Esophagus muscularis mucosa (tissue), 4 donors: ENCODE measurements around the gene HSBP1L1. TPM values are rescaled to one million over a fixed set of nuclear protein-coding genes. Genes with fewer than 3 reads are reported as not detected.

Experiments used
- DNase-seq: peaks from one replicate; pipeline ENCODE4 v3.0.0-alpha.2; 2017; ENCODE audit errors: extremely low spot score
- H3K27ac ChIP-seq, 4 donors: fragments of 200-600 bp; sonication (generic); replicated peaks in 1 of 4; 1 replicate in 3 of 4; 2 replicates in 1 of 4; pipeline ENCODE4 v1.5.1; 2016 to 2019; ENCODE audit warnings: mild to moderate bottlenecking in 1 of 4
- H3K27me3 ChIP-seq, 4 donors: fragments of 200-600 bp; sonication (generic); one replicate each; pipeline versions ENCODE4 v1.5.1 to v1.6.0; 2016 to 2019
- H3K36me3 ChIP-seq, 4 donors: fragments of 200-600 bp; sonication (generic); one replicate each; pipeline ENCODE4 v1.5.1; 2016 to 2019
- H3K4me1 ChIP-seq, 4 donors: fragments of 200-600 bp; sonication (generic); one replicate each; pipeline ENCODE4 v1.5.1; 2016 to 2019
- H3K4me3 ChIP-seq, 4 donors: fragments of 200-600 bp; sonication (generic); 1 replicate in 2 of 4; 2 replicates in 2 of 4; pipeline ENCODE4 v1.5.1; 2016 to 2019; ENCODE audit warnings: mild to moderate bottlenecking in 4 of 4, moderate library complexity in 1 of 4
- H3K9me3 ChIP-seq, 4 donors: fragments of 200-600 bp; sonication (generic); 1 replicate in 3 of 4; 2 replicates in 1 of 4; pipeline ENCODE4 v1.5.1; 2016 to 2019
- EP300 ChIP-seq: sonication (generic); formaldehyde crosslinking; IDR thresholded peaks from one replicate; pipeline ENCODE4 v1.6.1; 2017; ENCODE audit warnings: antibody characterized with exemption
- POLR2A ChIP-seq: fragments of 450-650 bp; IDR thresholded peaks from one replicate; pipeline ENCODE4 v1.6.1; 2017; ENCODE audit warnings: antibody characterized with exemption, moderate library complexity, mild to moderate bottlenecking, low read depth
- POLR2AphosphoS5 ChIP-seq, 2 donors: sonication (generic); formaldehyde crosslinking; IDR thresholded peaks; one replicate each; pipeline ENCODE4 v1.6.1; 2017; ENCODE audit warnings: antibody characterized with exemption in 2 of 2
- WGBS: methylation state at CpG from one replicate; pipeline ENCODE4 v1.1.5; 2018; 5-methylcytosine and 5-hydroxymethylcytosine counted together
- intact Hi-C: fragments of 100-400 bp; cut with DNase I; formaldehyde crosslinking; loops from one replicate; pipeline ENCODE4 v1.15.1; 2023
- total RNA-seq, 4 donors: library from RNA; depleted of rRNA; stranded (reverse); fragments of >200 nt; gene quantifications; one replicate each; pipeline versions ENCODE4 v1.1.0 to v1.2.1, GENCODE V29; 2016
- TF ChIP-seq, protein P1 (sequence below), 3 experiments: fragments of 200-600 bp in 2 of 3; fragments of 450-650 bp in 1 of 3; sonication (generic) in 2 of 3; IDR thresholded peaks; one replicate each; pipeline ENCODE4 v1.5.1; 2017 to 2019; ENCODE audit warnings: antibody characterized with exemption in 3 of 3, mild to moderate bottlenecking in 2 of 3, moderate library complexity in 1 of 3

The HSBP1L1 gene
- 1 to 10 TPM; 4.6 to 7.2 (median 6.6) TPM for total RNA-seq

DNA sequence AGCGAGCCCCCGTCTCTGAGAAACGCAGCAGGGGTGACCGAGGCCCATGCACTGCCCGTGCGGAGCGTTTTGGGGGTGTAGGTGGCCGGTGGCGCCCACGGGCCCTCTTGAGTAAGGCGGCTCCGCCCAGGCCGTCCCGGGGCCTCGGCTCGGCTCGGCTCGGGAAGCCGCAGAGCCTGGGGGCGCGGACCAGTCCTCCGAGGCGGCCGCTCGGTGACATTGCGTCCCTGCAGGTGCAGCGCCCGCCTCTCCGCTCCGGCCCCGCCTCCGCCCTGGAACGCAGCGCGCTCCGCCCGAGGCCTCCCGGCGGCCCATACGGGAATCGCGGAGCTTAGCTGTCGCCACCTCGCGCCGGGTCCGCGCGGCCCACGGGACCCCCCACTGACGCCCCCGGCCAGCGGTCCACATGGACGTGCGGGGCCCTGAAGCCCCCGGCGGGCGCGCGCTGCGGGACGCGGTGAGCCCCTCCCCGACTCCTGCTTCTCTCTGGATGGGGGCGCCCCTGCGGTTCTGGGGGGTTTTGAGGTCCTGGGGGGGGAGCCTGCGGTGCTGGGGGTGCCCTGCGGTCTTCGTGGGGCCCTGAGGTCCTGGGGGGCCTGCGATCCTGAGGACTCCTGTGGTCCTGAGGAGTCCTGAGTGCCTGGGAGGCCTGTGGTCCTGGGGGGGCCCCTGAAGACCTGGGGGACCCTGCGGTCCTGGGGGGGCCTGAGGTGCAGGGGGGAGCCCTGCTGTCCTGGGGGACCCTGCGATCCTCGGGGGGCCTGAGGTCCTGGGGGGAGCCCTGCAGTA is at the start of gene HSBP1L1:
TSS of gene HSBP1L1 (plus strand) at position 314 of the 789 bp plus-strand sequence. CDS start at position 407, 93 bp downstream.
- intact Hi-C loops, result no loop called here
- DNase-seq, result no peak

DNA sequence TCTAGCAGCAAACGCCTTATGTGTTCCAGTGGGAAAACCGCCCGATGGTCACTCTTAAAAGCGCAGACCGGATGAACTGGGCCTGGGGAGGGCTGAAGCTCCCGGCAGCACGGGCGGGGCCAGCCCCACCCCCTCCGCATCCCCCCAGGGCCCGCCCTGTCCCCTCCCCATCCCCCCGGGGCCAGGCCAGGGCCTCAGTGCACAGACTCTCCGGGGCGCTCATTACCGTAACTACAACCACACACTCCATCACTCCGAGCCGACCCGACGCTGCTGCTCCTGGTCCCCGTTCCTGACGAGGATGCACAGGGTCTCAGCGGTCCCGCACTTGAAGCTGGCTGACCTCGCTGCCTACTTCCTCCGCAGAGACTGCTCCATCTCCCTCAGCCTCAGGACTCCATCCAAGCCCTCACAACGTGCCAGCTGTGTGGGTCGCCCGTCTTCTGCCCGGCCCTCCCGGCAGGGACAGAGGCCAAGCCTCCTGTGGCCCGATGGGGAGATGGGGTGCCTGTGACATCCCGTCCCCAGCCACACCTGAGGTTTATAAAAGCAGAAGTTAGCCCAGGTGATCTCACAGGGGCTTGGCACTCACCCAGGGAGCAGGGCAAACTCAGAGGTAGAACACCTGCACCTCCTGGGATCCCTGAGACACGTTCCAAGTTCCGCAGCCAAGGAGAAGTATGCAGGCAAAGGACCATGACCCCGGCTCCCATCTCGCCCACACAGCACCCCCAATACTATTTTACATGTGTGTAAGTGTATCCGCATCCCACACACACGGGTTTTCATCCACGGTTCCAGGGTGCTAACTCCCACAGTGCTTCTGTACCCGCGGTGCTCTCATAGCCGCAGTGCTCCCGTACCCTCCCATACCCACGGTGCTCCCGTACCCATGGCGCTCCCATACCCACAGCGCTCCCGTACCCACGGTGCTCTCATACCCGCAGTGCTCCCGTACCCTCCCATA is 49.0 kb upstream of the HSBP1L1 start:
- Histone ChIP-seq H3K27ac (no peak overlapping the region), H3K27me3 (no peaks in the 10 kb centered on the region), H3K4me1 (no peaks in the 10 kb centered on the region), H3K4me3 (no peak overlapping the region), H3K9me3 (no peaks in the 10 kb centered on the region), H3K36me3 (peaks cover 17 to 79% (median 70%) of the 10 kb centered on the region in 4 donors)
- WGBS, result 92% methylated on average over 49 of the region's 50 CpGs
- intact Hi-C loops, result no loop called here
- TF ChIP-seq EP300, result no peak
- no peak for TF ChIP-seq POLR2A
- TF ChIP-seq POLR2AphosphoS5 (IDR thresholded peaks at IDR 0.05), result no peak
- TF ChIP-seq, protein P1, sequence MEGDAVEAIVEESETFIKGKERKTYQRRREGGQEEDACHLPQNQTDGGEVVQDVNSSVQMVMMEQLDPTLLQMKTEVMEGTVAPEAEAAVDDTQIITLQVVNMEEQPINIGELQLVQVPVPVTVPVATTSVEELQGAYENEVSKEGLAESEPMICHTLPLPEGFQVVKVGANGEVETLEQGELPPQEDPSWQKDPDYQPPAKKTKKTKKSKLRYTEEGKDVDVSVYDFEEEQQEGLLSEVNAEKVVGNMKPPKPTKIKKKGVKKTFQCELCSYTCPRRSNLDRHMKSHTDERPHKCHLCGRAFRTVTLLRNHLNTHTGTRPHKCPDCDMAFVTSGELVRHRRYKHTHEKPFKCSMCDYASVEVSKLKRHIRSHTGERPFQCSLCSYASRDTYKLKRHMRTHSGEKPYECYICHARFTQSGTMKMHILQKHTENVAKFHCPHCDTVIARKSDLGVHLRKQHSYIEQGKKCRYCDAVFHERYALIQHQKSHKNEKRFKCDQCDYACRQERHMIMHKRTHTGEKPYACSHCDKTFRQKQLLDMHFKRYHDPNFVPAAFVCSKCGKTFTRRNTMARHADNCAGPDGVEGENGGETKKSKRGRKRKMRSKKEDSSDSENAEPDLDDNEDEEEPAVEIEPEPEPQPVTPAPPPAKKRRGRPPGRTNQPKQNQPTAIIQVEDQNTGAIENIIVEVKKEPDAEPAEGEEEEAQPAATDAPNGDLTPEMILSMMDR (IDR thresholded peaks at IDR 0.05), result no peak
- peak; percentile 81 for DNase-seq

More for the DNA sequence above, at the start of gene HSBP1L1:
- Histone ChIP-seq H3K4me3 (peak within 1 kb of the TSS; percentile 66 to 85 (median 69)), H3K9me3 (no peaks in the 10 kb centered on the region), H3K36me3 (peaks cover 0 to 12% (median 5%) of the 10 kb centered on the region in 4 donors), H3K27me3 (peaks cover 0 to 14% (median 2%) of the 10 kb centered on the region in 4 donors), H3K4me1 (peaks cover 11 to 20% (median 19%) of the 10 kb centered on the region in 4 donors), H3K27ac (peak within 1 kb of the TSS; percentile 69 to 81 (median 72))
- 5% methylated on average over 19 of the region's 73 CpGs for WGBS
- TF ChIP-seq, protein P1 (IDR thresholded peaks at IDR 0.05), result peak; percentile 22 to 50 (median 29)
- TF ChIP-seq EP300 (no peak), POLR2AphosphoS5 (IDR thresholded peaks at IDR 0.05) (peak in 1 of 2 donors; percentile 6)

DNA sequence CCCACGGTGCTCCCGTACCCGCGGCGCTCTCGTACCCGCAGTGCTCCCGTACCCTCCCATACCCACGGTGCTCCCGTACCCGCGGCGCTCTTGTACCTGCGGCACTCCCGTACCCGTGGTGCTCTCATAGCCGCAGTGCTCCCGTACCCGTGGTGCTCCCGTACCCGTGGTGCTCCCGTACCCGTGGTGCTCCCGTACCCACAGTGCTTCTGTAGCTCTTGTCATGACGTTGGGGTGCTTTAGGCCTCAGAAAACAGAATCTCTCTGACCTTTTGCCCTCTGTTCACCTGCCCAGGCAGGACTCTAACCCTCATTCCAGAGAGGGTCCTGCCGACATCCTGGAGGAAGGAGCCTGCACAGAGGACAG is 48.3 kb upstream of the HSBP1L1 start:
- Histone ChIP-seq H3K4me1 (no peaks in the 10 kb centered on the region), H3K4me3 (no peak overlapping the region), H3K27ac (no peak overlapping the region), H3K27me3 (no peaks in the 10 kb centered on the region), H3K9me3 (no peaks in the 10 kb centered on the region), H3K36me3 (peaks cover 17 to 79% (median 67%) of the 10 kb centered on the region in 4 donors)
- intact Hi-C loops, result no loop called here
- 65% methylated on average over 25 of the region's 26 CpGs for WGBS
- no peak for DNase-seq
- TF ChIP-seq, protein P1 (IDR thresholded peaks at IDR 0.05), result no peak
- TF ChIP-seq POLR2AphosphoS5 (IDR thresholded peaks at IDR 0.05) (no peak), EP300 (no peak)

DNA sequence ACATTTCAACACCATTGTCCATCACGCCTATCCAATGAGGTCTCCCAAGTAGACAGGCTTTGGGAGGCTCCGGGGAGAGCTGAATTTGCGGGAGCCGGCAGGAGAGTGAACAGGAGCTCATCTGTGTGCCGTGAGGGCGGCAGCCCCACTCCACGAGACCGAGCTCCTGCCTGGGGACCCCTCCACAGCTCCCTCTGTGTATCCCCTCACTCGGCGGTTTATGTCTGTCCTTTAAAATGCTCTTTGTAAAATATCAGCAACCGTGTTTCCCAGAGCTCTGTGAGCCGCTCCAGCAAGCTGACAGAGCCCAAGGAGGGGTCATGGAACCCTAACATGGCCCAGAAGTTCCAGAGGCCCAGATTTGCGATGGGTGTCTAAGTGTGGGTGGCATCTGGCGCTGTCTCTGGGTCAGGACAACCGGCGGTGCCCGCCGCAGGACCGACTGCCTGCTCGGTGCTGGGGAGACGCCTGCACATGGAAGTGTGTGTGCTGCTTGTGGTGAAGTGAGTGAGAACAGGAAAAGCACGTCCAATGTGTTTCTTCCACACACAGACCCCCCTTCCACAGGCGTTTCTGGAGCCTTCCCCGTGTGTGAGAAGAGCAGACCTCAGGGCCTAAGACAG is 47.8 kb upstream of the HSBP1L1 start:
- Histone ChIP-seq H3K4me3 (no peak overlapping the region), H3K4me1 (no peaks in the 10 kb centered on the region), H3K27me3 (no peaks in the 10 kb centered on the region), H3K27ac (no peak overlapping the region), H3K36me3 (peaks cover 17 to 73% (median 66%) of the 10 kb centered on the region in 4 donors), H3K9me3 (no peaks in the 10 kb centered on the region)
- TF ChIP-seq POLR2A, result no peak
- no peak for TF ChIP-seq POLR2AphosphoS5 (IDR thresholded peaks at IDR 0.05)
- no peak for TF ChIP-seq EP300
- TF ChIP-seq, protein P1 (IDR thresholded peaks at IDR 0.05), result no peak
- peak; percentile 83 for DNase-seq
- WGBS, result 97% methylated on average over 24 of the region's 24 CpGs
- intact Hi-C loops, result no loop called here
